ENCODE data around the gene ATN1.

Gene ATN1

DNA sequence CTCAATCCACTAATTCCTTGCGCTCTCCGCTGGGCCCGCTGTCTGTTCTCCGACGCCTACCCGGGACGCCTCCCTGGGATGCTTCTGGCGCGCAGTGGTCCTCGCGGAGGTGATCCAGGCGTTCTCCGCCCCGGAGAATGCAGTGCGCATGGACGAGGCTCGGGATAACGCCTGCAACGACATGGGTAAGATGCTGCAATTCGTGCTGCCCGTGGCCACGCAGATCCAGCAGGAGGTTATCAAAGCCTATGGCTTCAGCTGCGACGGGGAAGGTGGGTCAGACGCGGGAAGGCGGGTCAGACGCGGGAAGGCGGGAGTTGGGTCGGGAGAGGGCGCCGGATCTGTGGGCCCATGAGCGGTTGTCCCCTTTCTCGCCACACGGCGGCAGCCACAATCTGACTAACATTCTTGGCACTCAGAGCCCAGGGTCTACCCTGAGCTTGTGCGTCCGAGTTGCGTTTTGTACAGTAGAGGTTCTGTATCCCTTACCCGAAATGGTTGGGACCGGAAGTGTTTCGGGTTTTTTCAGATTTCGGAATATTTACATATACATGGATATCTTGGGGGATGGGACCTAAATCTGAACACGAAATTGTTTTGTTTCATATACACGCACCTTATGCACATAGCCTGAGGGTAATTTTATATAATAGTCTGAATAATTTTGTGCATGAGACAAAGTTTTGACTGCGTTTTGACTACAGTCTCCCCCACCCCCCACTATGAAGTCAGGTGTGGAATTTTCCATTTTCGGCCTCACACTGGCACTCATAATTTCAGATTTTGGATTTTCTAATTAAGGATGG is 16.8 kb downstream of the ATN1 start:
- TF ChIP-seq FOXP2 (optimal IDR thresholded peaks at IDR 0.05; ENCODE audit: control extremely low read depth, extremely low read length, insufficient read depth): no peak
- no peak for TF ChIP-seq EZH2 (IDR thresholded peaks at IDR 0.05)
- no peak for TF ChIP-seq POLR2AphosphoS5 (IDR thresholded peaks at IDR 0.05; ENCODE audit: borderline replicate concordance, low read depth, low read length)
- peak overlapping the region; percentile 97 for H3K4me3 ChIP-seq
- no peaks in the 10 kb centered on the region for H3K9me3 ChIP-seq (ENCODE audit: low read depth, low read length)
- peak overlapping the region; percentile 83 for H3K9ac ChIP-seq (ENCODE audit: insufficient read length)
- H3K27ac ChIP-seq: peak overlapping the region; percentile 99
- DNase-seq (ENCODE audit: low read depth, low spot score): peak; percentile 76
- peaks cover 11% of the 10 kb centered on the region; the same call in 1 of the 2 replicates for H3K36me3 ChIP-seq (ENCODE audit: insufficient read depth, low read length)

DNA sequence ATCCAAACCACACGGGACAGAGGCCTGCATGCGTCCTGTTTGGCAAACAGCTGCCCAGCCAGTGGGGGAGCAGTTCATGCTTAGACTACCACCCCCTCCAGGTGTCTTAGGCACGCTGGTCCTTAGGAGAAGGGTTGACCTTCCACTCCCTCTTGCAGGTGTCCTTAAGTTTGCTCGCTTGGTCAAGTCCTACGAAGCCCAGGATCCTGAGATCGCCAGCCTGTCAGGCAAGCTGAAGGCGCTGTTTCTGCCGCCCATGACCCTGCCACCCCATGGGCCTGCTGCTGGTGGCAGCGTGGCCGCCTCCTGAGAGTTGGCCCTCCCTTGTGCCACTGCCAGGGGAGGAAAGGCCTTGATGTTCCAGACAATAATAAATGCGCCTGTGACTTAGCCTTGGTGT is 17.9 kb downstream of the ATN1 start:
- Histone ChIP-seq H3K9me3 (ENCODE audit: low read depth, low read length) (no peaks in the 10 kb centered on the region), H3K27ac (0 out of 2 replicates have a peak overlapping the region, but pooled peaks have one; percentile 99), H3K36me3 (ENCODE audit: insufficient read depth, low read length) (peaks cover 10% of the 10 kb centered on the region; the same call in 1 of the 2 replicates), H3K9ac (ENCODE audit: insufficient read length) (no peak overlapping the region), H3K4me3 (peak overlapping the region; percentile 97; the same call in 1 of the 2 replicates)
- no peak for TF ChIP-seq EZH2 (IDR thresholded peaks at IDR 0.05)
- no peak for TF ChIP-seq POLR2AphosphoS5 (IDR thresholded peaks at IDR 0.05; ENCODE audit: borderline replicate concordance, low read depth, low read length)
- no peak for DNase-seq (ENCODE audit: low read depth, low spot score)

DNA sequence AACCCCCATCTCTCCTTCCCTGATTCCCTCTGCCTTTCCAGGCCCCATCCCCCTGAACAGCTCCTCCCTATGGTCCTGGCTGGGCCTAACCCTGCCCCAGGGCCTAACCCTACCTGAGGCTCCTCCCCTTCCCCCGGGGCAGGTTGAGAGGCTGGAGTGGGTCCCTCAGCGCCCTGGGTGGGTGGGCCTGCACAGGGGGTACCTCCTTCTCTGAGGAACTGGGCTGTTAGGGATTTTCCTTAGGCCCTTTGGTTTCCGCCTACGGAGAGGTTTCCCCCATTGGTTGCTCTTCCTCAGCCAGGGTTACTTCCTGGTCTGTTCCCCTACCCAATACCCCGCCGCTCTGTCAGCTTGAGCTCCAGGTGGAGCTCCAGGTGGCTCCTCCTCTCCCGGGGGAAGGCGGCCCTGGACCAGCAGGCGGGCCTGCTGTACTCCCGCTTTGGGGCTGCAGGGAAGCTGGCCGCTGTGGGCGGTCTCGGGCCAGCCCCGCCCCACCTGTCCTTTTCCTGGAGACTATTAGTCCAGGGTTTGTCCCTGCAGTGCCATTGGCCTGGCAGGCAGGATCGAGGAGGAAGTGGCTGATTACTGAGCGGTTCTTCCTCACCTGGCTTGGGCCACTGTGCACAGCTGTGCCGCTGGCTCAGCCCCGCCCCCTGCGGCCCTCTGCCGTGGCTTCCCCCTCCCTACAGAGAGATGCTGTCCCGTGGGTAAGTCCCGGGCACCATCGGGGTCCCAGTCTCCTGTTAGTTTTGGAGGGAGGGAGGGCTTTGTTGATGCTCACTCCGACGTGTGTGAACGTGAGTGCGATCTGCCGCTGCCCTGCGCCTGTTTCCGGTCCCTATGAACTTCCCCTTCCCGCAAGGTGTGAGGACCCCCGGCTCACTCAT is 18.5 kb downstream of the ATN1 start:
- Histone ChIP-seq H3K27ac (no peak overlapping the region), H3K4me3 (no peak overlapping the region), H3K9ac (ENCODE audit: insufficient read length) (no peak overlapping the region), H3K9me3 (ENCODE audit: low read depth, low read length) (no peaks in the 10 kb centered on the region), H3K36me3 (ENCODE audit: insufficient read depth, low read length) (peaks cover 3% of the 10 kb centered on the region; the same call in 1 of the 2 replicates)
- DNase-seq (ENCODE audit: low read depth, low spot score): no peak
- TF ChIP-seq POLR2AphosphoS5 (IDR thresholded peaks at IDR 0.05; ENCODE audit: borderline replicate concordance, low read depth, low read length): no peak
- TF ChIP-seq FOXP2 (optimal IDR thresholded peaks at IDR 0.05; ENCODE audit: control extremely low read depth, extremely low read length, insufficient read depth): no peak
- no peak for TF ChIP-seq EZH2 (IDR thresholded peaks at IDR 0.05)

DNA sequence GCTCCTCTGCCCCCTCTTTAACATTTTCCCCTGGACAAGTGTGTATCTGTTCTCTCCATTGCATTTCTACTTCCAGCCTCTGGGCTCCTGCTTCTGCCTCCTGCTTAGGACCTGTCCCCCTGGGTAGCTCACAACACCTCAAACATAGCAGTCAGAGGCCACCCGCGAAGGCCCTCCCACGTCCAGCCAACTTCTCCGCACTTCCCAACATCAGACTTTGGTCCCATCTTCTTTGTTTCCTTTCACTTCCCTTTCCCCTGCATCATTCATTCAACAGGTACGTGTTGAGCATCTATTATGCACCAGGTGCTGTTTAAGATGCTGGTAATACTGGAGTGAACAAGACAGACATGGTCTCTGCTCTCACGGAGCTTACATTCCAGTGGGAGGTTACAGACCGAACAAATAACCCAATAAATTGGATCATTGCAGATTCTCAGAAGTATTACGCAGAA is 19.2 kb downstream of the ATN1 start:
- no peak for DNase-seq (ENCODE audit: low read depth, low spot score)
- no peak for TF ChIP-seq FOXP2 (optimal IDR thresholded peaks at IDR 0.05; ENCODE audit: control extremely low read depth, extremely low read length, insufficient read depth)
- TF ChIP-seq POLR2AphosphoS5 (IDR thresholded peaks at IDR 0.05; ENCODE audit: borderline replicate concordance, low read depth, low read length): no peak
- no peak for TF ChIP-seq EZH2 (IDR thresholded peaks at IDR 0.05)
- no peaks in the 10 kb centered on the region; the same call in 1 of the 2 replicates for H3K36me3 ChIP-seq (ENCODE audit: insufficient read depth, low read length)
- no peak overlapping the region for H3K4me3 ChIP-seq
- H3K9ac ChIP-seq (ENCODE audit: insufficient read length): no peak overlapping the region
- H3K27ac ChIP-seq: no peak overlapping the region
- no peaks in the 10 kb centered on the region for H3K9me3 ChIP-seq (ENCODE audit: low read depth, low read length)

DNA sequence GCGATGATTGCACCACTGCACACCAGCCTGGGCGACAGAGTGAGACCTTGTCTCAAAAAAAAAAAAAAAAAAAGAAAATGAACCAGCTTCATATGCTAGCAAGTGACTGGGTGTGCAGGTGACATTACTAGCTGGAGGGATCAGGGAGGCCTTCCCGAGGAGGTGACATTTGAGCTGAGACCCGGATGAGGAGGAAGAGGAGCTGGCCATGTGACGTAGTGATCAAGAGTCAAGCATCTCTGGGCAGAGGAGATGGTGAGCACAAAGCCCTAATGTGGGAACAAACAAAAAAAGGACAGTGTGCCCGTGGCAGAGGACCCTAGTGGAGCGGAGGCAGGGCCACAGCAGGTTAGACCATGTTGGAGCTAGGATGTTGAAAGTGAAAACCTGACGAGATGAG is 19.9 kb downstream of the ATN1 start:
- Histone ChIP-seq H3K9ac (ENCODE audit: insufficient read length) (no peak overlapping the region), H3K36me3 (ENCODE audit: insufficient read depth, low read length) (no peaks in the 10 kb centered on the region; the same call in 1 of the 2 replicates), H3K27ac (no peak overlapping the region), H3K9me3 (ENCODE audit: low read depth, low read length) (no peaks in the 10 kb centered on the region), H3K4me3 (no peak overlapping the region)
- TF ChIP-seq EZH2 (IDR thresholded peaks at IDR 0.05): no peak
- TF ChIP-seq POLR2AphosphoS5 (IDR thresholded peaks at IDR 0.05; ENCODE audit: borderline replicate concordance, low read depth, low read length): no peak
- TF ChIP-seq FOXP2 (optimal IDR thresholded peaks at IDR 0.05; ENCODE audit: control extremely low read depth, extremely low read length, insufficient read depth): no peak
- DNase-seq (ENCODE audit: low read depth, low spot score): no peak

DNA sequence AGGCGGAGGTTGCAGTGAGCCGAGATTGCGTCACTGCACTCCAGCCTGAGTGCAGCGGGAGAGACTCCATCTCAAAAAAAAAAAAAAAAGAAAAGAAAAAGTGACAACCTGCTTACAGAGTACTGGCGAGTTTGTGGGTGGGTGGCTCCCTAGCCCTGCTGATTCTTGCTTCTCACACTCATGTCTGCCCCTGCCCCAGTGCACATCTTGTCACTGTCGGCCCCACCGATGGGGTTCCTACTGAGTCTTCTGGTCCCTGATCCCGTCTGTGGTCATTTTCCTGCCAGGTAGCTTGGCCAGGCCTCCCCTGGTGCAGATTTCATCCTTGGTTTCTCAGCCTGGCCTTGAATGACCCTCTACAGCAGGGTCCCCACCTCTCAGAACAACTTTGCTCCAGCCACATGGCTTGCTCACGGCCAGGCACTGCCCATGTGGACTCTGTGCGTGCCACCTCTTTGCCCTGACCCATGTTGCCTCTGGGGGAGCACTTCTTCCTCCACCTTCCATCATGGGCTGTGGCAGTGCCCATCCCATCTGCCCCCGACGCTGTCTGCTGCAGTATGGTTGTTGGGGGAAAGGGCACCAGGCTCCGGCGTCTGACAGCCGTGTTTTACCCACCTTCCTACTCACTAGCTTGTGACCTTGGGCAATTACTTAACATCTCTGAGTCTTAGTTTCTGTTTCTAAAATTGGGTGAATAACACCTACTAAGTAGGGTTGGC is 21.3 kb downstream of the ATN1 start:
- Histone ChIP-seq H3K9ac (ENCODE audit: insufficient read length) (no peak overlapping the region), H3K27ac (no peak overlapping the region)

DNA sequence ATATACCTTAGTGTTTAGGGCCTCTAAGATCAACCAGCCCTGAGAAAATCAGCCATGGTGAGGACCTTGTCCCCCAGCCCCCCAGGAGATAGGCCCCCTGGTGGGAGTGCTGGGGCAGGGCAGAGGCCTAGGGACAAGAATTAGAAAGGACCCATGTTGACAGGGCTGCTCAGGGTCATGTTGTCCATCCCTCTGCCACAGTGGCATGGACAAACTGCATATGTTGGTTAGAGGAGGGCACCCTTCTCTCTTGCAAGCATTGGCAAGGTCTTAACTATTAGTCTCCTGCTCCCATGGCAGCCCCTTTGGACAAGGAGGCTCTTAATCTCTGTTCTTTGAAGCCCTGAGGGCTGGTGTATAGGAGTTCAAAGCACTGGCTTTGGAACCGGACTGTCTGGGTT is 22.6 kb downstream of the ATN1 start:
- H3K36me3 ChIP-seq (ENCODE audit: insufficient read depth, low read length): no peaks in the 10 kb centered on the region; the same call in 1 of the 2 replicates
- no peaks in the 10 kb centered on the region for H3K9me3 ChIP-seq (ENCODE audit: low read depth, low read length)
- no peak overlapping the region for H3K4me3 ChIP-seq
- TF ChIP-seq POLR2AphosphoS5 (IDR thresholded peaks at IDR 0.05; ENCODE audit: borderline replicate concordance, low read depth, low read length) (no peak), EZH2 (IDR thresholded peaks at IDR 0.05) (no peak), FOXP2 (optimal IDR thresholded peaks at IDR 0.05; ENCODE audit: control extremely low read depth, extremely low read length, insufficient read depth) (no peak)
- H3K9ac ChIP-seq (ENCODE audit: insufficient read length): no peak overlapping the region
- no peak for DNase-seq (ENCODE audit: low read depth, low spot score)
- H3K27ac ChIP-seq: no peak overlapping the region

More for the DNA sequence above, 21.3 kb downstream of the ATN1 start:
- no peak for DNase-seq (ENCODE audit: low read depth, low spot score)
- Histone ChIP-seq H3K4me3 (no peak overlapping the region), H3K9me3 (ENCODE audit: low read depth, low read length) (no peaks in the 10 kb centered on the region), H3K36me3 (ENCODE audit: insufficient read depth, low read length) (no peaks in the 10 kb centered on the region; the same call in 1 of the 2 replicates)
- TF ChIP-seq EZH2 (IDR thresholded peaks at IDR 0.05) (no peak), POLR2AphosphoS5 (IDR thresholded peaks at IDR 0.05; ENCODE audit: borderline replicate concordance, low read depth, low read length) (no peak), FOXP2 (optimal IDR thresholded peaks at IDR 0.05; ENCODE audit: control extremely low read depth, extremely low read length, insufficient read depth) (no peak)

All from SK-N-MC (cell line).